Measurements from ENCODE around the gene DAB1.

- TF ChIP-seq, protein P1, sequence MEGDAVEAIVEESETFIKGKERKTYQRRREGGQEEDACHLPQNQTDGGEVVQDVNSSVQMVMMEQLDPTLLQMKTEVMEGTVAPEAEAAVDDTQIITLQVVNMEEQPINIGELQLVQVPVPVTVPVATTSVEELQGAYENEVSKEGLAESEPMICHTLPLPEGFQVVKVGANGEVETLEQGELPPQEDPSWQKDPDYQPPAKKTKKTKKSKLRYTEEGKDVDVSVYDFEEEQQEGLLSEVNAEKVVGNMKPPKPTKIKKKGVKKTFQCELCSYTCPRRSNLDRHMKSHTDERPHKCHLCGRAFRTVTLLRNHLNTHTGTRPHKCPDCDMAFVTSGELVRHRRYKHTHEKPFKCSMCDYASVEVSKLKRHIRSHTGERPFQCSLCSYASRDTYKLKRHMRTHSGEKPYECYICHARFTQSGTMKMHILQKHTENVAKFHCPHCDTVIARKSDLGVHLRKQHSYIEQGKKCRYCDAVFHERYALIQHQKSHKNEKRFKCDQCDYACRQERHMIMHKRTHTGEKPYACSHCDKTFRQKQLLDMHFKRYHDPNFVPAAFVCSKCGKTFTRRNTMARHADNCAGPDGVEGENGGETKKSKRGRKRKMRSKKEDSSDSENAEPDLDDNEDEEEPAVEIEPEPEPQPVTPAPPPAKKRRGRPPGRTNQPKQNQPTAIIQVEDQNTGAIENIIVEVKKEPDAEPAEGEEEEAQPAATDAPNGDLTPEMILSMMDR (IDR thresholded peaks at IDR 0.05) = no peak
- TF ChIP-seq POLR2AphosphoS5 (IDR thresholded peaks at IDR 0.05) = no peak
- no peak for TF ChIP-seq EP300 (IDR thresholded peaks at IDR 0.05; ENCODE audit: low read depth)
- no peak for TF ChIP-seq POLR2A (IDR thresholded peaks at IDR 0.05)
Observed at GRCh38 chr1:57146100-57146499, 277.8 kb downstream of the DAB1 start.

All from transverse colon (tissue), 4 donors.